Natural killer cell (primary cell): ENCODE measurements around the gene VSIG10L. TPM values are rescaled to one million over a fixed set of nuclear protein-coding genes. Genes with fewer than 3 reads are reported as not detected.

Source experiments
- ATAC-seq, 3 donors: fragments of 150-1000 bp in 2 of 3; fragments of 200-7000 bp in 1 of 3; cut with Tn5 transposase; 1 replicate in 1 of 3; 2 replicates in 2 of 3; pipeline ENCODE4 v1.10.0; 2021; ENCODE audit warnings: mild to moderate bottlenecking in 2 of 3, moderate library complexity in 2 of 3
- DNase-seq, 2 donors: peaks; one replicate each; pipeline versions ENCODE4 v3.0.0 to v3.0.0-alpha.2; 2013 to 2021; ENCODE audit warnings: mixed read lengths in 1 of 2
- H3K27ac ChIP-seq: one replicate; pipeline ENCODE4 v1.5.1; 2013; ENCODE audit warnings: mild to moderate bottlenecking, low read length
- H3K27me3 ChIP-seq: one replicate; pipeline ENCODE4 v1.6.1; 2013; ENCODE audit warnings: low read length; ENCODE audit not compliant: control insufficient read depth, insufficient read depth
- H3K36me3 ChIP-seq: one replicate; pipeline ENCODE4 v1.6.1; 2013; ENCODE audit warnings: low read length; ENCODE audit not compliant: control insufficient read depth, insufficient read depth
- H3K4me1 ChIP-seq: one replicate; pipeline ENCODE4 v1.6.1; 2013; ENCODE audit warnings: low read length; ENCODE audit not compliant: control insufficient read depth, insufficient read depth
- H3K4me3 ChIP-seq: one replicate; pipeline ENCODE4 v1.5.1; 2013; ENCODE audit warnings: low read length
- H3K9me3 ChIP-seq: one replicate; pipeline ENCODE4 v1.6.1; 2013; ENCODE audit warnings: low read length; ENCODE audit not compliant: control insufficient read depth, insufficient read depth
- H3K27ac Mint-ChIP-seq, 2 donors: one replicate each; pipeline ENCODE4 v1.8.0; 2022; ENCODE audit warnings: mild to moderate bottlenecking in 2 of 2, mixed read lengths in 2 of 2, moderate library complexity in 1 of 2
- H3K27me3 Mint-ChIP-seq, 2 donors: one replicate each; pipeline ENCODE4 v1.8.0; 2022; ENCODE audit warnings: low read depth in 2 of 2, mixed read lengths in 2 of 2
- H3K36me3 Mint-ChIP-seq: one replicate; pipeline ENCODE4 v1.8.0; 2022; ENCODE audit warnings: mixed read lengths
- H3K4me1 Mint-ChIP-seq, 2 donors: one replicate each; pipeline ENCODE4 v1.8.0; 2022; ENCODE audit warnings: mixed read lengths in 2 of 2
- H3K4me3 Mint-ChIP-seq: one replicate; pipeline ENCODE4 v1.8.0; 2022; ENCODE audit warnings: mild to moderate bottlenecking, moderate library complexity, mixed read lengths
- H3K9me3 Mint-ChIP-seq, 2 donors: one replicate each; pipeline ENCODE4 v1.8.0; 2022; ENCODE audit warnings: mixed read lengths in 2 of 2
- CTCF ChIP-seq: fragments of 200-600 bp; IDR thresholded peaks from one replicate; pipeline ENCODE4 v1.8.0; 2022; ENCODE audit warnings: antibody characterized with exemption
- WGBS: methylation state at CpG from one replicate; pipeline ENCODE4 v1.1.7; 2013; ENCODE audit warnings: missing lambda C conversion rate; ENCODE audit not compliant: insufficient coverage; 5-methylcytosine and 5-hydroxymethylcytosine counted together
- intact Hi-C: fragments of 100-400 bp; cut with micrococcal nuclease; formaldehyde crosslinking; loops from one replicate; pipeline ENCODE4 v1.14.2; 2022
- total RNA-seq, 4 donors: library from RNA; stranded (reverse); fragments of 120-200 nt in 1 of 4; gene quantifications; one replicate each; pipeline versions ENCODE4 v1.2.3 to v1.2.4, GENCODE V29; 2013 to 2022

Gene VSIG10L
- total RNA-seq, 3 donors from 2014 or later (not counting 1 experiment from before 2014, with no cell fraction given) = 0.52 to 0.68 TPM; not detected in 1

DNA sequence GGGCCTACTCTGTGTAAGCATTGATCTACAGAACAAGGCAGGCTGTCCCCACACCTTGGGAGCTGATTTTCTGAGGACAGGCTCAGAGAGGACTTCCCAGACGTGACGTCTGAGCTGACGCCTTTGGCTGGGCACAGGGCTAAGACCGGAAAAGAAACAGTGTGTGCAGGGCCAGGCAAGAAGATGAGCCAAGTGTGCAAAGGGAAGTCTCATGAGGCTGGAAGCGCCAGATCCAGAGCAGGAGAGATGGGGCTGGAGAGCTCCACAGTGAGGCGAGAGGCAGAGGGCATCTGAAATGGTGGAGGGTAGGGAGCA lies 17.8 kb downstream of the VSIG10L start:
- Mint-ChIP-seq H3K4me1 (peaks cover 9 to 16% of the 10 kb centered on the region in 2 donors), H3K9me3 (no peaks in the 10 kb centered on the region), H3K4me3 (no peak overlapping the region), H3K27ac (no peak overlapping the region), H3K36me3 (no peaks in the 10 kb centered on the region), H3K27me3 (peaks cover 22 to 40% of the 10 kb centered on the region in 2 donors)
- no peaks in the 10 kb centered on the region for H3K36me3 ChIP-seq
- no peak for DNase-seq
- peaks cover 20% of the 10 kb centered on the region for H3K4me1 ChIP-seq
- H3K9me3 ChIP-seq = no peaks in the 10 kb centered on the region
- H3K27ac ChIP-seq = no peak overlapping the region
- 87% methylated on average over 6 of the region's 6 CpGs for WGBS
- no peak for TF ChIP-seq CTCF
- intact Hi-C loops = no loop called here
- H3K27me3 ChIP-seq = peaks cover 20% of the 10 kb centered on the region
- H3K4me3 ChIP-seq = no peak overlapping the region
- ATAC-seq = no peak

DNA sequence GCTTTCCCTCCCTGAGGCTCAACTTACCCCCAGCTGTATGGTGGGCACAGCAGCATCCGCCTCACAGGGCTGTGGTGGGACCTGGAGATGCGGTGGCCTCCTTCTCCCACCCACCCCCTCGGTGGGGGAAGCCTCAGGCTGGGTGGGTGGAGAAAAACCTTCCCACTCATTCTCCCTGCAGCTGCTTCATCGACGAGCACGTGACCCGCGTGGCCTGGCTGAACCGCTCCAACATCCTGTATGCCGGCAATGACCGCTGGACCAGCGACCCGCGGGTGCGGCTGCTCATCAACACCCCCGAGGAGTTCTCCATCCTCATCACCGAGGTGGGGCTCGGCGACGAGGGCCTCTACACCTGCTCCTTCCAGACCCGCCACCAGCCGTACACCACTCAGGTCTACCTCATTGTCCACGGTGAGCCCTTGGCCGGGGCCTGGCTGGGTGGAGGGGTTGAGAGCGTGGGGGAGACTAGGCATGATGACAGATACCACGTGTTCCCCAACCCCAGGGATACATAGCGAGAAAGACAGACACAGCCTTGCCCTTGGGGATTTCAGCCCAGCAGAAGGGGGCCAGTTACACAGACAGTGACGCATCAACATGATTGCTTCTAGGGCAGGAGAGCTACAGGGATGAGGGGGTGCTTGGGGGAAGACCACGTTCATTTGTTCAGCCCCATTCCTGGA lies 18.3 kb downstream of the VSIG10L start:
- Histone ChIP-seq H3K36me3 (no peaks in the 10 kb centered on the region), H3K4me1 (peaks cover 20% of the 10 kb centered on the region), H3K9me3 (no peaks in the 10 kb centered on the region), H3K4me3 (no peak overlapping the region), H3K27me3 (peaks cover 18% of the 10 kb centered on the region), H3K27ac (no peak overlapping the region)
- no peak for DNase-seq
- no peak overlapping the region for H3K4me3 Mint-ChIP-seq
- intact Hi-C loops = no loop called here
- peaks cover 9 to 16% of the 10 kb centered on the region in 2 donors for H3K4me1 Mint-ChIP-seq
- no peaks in the 10 kb centered on the region for H3K9me3 Mint-ChIP-seq
- H3K36me3 Mint-ChIP-seq = no peaks in the 10 kb centered on the region
- 83% methylated on average over 28 of the region's 29 CpGs for WGBS
- no peak for TF ChIP-seq CTCF
- H3K27ac Mint-ChIP-seq = no peak overlapping the region
- H3K27me3 Mint-ChIP-seq = peaks cover 22 to 38% of the 10 kb centered on the region in 2 donors
- no peak for ATAC-seq

GRCh38 chr19:51321799-51322198 lies 20.1 kb downstream of the VSIG10L start:
- no peaks in the 10 kb centered on the region for H3K36me3 ChIP-seq
- no peak for TF ChIP-seq CTCF
- Mint-ChIP-seq H3K4me3 (no peak overlapping the region), H3K9me3 (no peaks in the 10 kb centered on the region), H3K27me3 (peaks cover 14 to 30% of the 10 kb centered on the region in 2 donors), H3K27ac (no peak overlapping the region), H3K4me1 (peaks cover 0 to 4% of the 10 kb centered on the region in 2 donors), H3K36me3 (no peaks in the 10 kb centered on the region)
- peaks cover 5% of the 10 kb centered on the region for H3K27me3 ChIP-seq
- no peak for ATAC-seq
- no peak for DNase-seq
- intact Hi-C loops = no loop called here
- WGBS = 84% methylated on average over 14 of the region's 14 CpGs
- H3K4me3 ChIP-seq = no peak overlapping the region
- no peak overlapping the region for H3K27ac ChIP-seq
- H3K9me3 ChIP-seq = no peaks in the 10 kb centered on the region
- H3K4me1 ChIP-seq = peaks cover 2% of the 10 kb centered on the region

DNA sequence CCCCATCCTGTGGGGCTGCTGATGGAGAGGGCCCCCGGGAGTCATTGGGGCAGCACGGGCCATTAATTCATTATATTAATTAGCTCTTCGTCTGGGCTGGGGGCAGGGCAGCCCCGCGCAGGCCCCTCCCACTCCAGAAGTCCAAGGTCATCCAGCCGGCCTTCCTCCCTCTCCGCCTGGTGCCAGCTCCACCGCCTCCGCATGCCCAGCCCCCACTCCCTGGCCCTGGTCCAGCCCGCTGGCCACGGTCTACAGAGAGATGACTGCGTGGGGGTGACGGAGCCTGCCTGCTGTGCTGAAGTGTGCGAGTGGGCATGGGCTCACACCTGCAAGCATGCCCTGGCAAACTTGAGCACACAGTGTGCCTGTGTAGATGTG lies 21.7 kb downstream of the VSIG10L start:
- no peak for TF ChIP-seq CTCF
- Mint-ChIP-seq H3K4me1 (no peaks in the 10 kb centered on the region), H3K27ac (no peak overlapping the region), H3K36me3 (no peaks in the 10 kb centered on the region), H3K4me3 (no peak overlapping the region), H3K27me3 (peaks cover 15 to 24% of the 10 kb centered on the region in 2 donors), H3K9me3 (no peaks in the 10 kb centered on the region)
- Histone ChIP-seq H3K4me3 (no peak overlapping the region), H3K4me1 (no peaks in the 10 kb centered on the region), H3K36me3 (no peaks in the 10 kb centered on the region), H3K9me3 (no peaks in the 10 kb centered on the region), H3K27me3 (no peaks in the 10 kb centered on the region), H3K27ac (no peak overlapping the region)
- intact Hi-C loops = no loop called here
- WGBS = 80% methylated on average over 14 of the region's 14 CpGs
- ATAC-seq (no peak), DNase-seq (no peak)
